Germinal center (tissue), 1 donor: ENCODE data around the gene PROCA1.

ENCODE experiments used
- DNase-seq: peaks from one replicate; pipeline ENCODE4 v3.0.0; 2012; ENCODE audit warnings: mixed read lengths, low spot score

The PROCA1 gene

GRCh38 chr17:28711723-28712031, at the start of gene PROCA1:
PROCA1 (minus strand) TSS chr17:28711888; CDS start chr17:28711660, 228 bp downstream.
- peak; percentile 48 for DNase-seq

GRCh38 chr17:28760601-28761562, 49.2 kb upstream of the PROCA1 start:
- DNase-seq: no peak

- DNase-seq: no peak
These were observed 47.7 kb upstream of the PROCA1 start for GRCh38 chr17:28759256-28759865.

- no peak for DNase-seq
These were observed 46.9 kb upstream of the PROCA1 start for GRCh38 chr17:28758411-28759121.

- no peak for DNase-seq
These were observed 44.5 kb upstream of the PROCA1 start for GRCh38 chr17:28756049-28756804.

- DNase-seq: no peak
These were observed 43.8 kb upstream of the PROCA1 start for GRCh38 chr17:28755486-28755885.

GRCh38 chr17:28751600-28752366, 40.1 kb upstream of the PROCA1 start:
- no peak for DNase-seq

GRCh38 chr17:28750178-28751047, 38.7 kb upstream of the PROCA1 start:
- peak; percentile 83 for DNase-seq

- no peak for DNase-seq
These were observed 38.0 kb upstream of the PROCA1 start for GRCh38 chr17:28749516-28750177.

- no peak for DNase-seq
These were observed 37.3 kb upstream of the PROCA1 start for GRCh38 chr17:28748852-28749515.

GRCh38 chr17:28747801-28748750, 36.4 kb upstream of the PROCA1 start:
- DNase-seq: no peak

GRCh38 chr17:28747051-28747691, 35.5 kb upstream of the PROCA1 start:
- no peak for DNase-seq

GRCh38 chr17:28746611-28747050, 34.9 kb upstream of the PROCA1 start:
- DNase-seq: no peak

GRCh38 chr17:28745786-28746411, 34.2 kb upstream of the PROCA1 start:
- DNase-seq: no peak

GRCh38 chr17:28744972-28745785, 33.5 kb upstream of the PROCA1 start:
- DNase-seq: no peak
